ENCODE data around the gene TMEM256.

The TMEM256 gene

GRCh38 chr17:7407485-7408251, 3.8 kb upstream of the TMEM256 start, which contains the start of gene NLGN2:
Gene NLGN2, plus strand, starts transcription at chr17:7407845. Its CDS starts 411 bp downstream, at chr17:7408256.
- DNase-seq (ENCODE audit: low spot score), result no peak

GRCh38 chr17:7407082-7407481, 3.2 kb upstream of the TMEM256 start:
- DNase-seq (ENCODE audit: low spot score), result no peak

- no peak for DNase-seq (ENCODE audit: low spot score)
These were observed 2.4 kb upstream of the TMEM256 start for GRCh38 chr17:7406235-7406825.

- peak; percentile 7 for DNase-seq (ENCODE audit: low spot score)
These were observed 1.7 kb upstream of the TMEM256 start for GRCh38 chr17:7405350-7406234.

GRCh38 chr17:7404737-7405349, 946 bp upstream of the TMEM256 start:
- no peak for DNase-seq (ENCODE audit: low spot score)

GRCh38 chr17:7403727-7403976, 245 bp downstream of the TMEM256 start:
- no peak for DNase-seq (ENCODE audit: low spot score)

- DNase-seq (ENCODE audit: low spot score), result peak; percentile 7
These were observed 712 bp downstream of the TMEM256 start for GRCh38 chr17:7403043-7403726.

- DNase-seq (ENCODE audit: low spot score), result no peak
These were observed 5.3 kb downstream of the TMEM256 start for GRCh38 chr17:7398612-7399011.

GRCh38 chr17:7396147-7396546, 7.8 kb downstream of the TMEM256 start:
- DNase-seq (ENCODE audit: low spot score), result no peak

GRCh38 chr17:7394452-7395191, 9.3 kb downstream of the TMEM256 start, which contains the start of gene PLSCR3:
Gene PLSCR3, minus strand, starts transcription at chr17:7394525. Its CDS starts 415 bp downstream, at chr17:7394110.
- DNase-seq (ENCODE audit: low spot score), result peak; percentile 62

GRCh38 chr17:7393613-7394451, 10.1 kb downstream of the TMEM256 start:
- DNase-seq (ENCODE audit: low spot score), result no peak

GRCh38 chr17:7392696-7393612, 10.9 kb downstream of the TMEM256 start:
- no peak for DNase-seq (ENCODE audit: low spot score)

GRCh38 chr17:7391307-7391706, 12.6 kb downstream of the TMEM256 start:
- DNase-seq (ENCODE audit: low spot score), result no peak

- no peak for DNase-seq (ENCODE audit: low spot score)
These were observed 13.7 kb downstream of the TMEM256 start for GRCh38 chr17:7389924-7390910.

GRCh38 chr17:7388856-7389255, 15.0 kb downstream of the TMEM256 start:
- DNase-seq (ENCODE audit: low spot score), result no peak

- DNase-seq (ENCODE audit: low spot score), result no peak
These were observed 19.3 kb downstream of the TMEM256 start for GRCh38 chr17:7384489-7385081.

- no peak for DNase-seq (ENCODE audit: low spot score)
These were observed 20.0 kb downstream of the TMEM256 start for GRCh38 chr17:7383742-7384488.

Data from hematopoietic multipotent progenitor cell treated with erythropoietin and hydrocortisone succinate and interleukin-3 and kit ligand, for 17 days (in vitro differentiated cells).